WTC11 (cell line): ENCODE data around the gene RDH16. TPM values are rescaled to one million over a fixed set of nuclear protein-coding genes. Genes with fewer than 3 reads are reported as not detected.
"Not testable (repeated sequence)": the region's sequence is repeated elsewhere in the genome, so short reads cannot be mapped to it uniquely, and the experiment has no call there.

Experiments used
- ATAC-seq: fragments of 200-7000 bp; cut with Tn5 transposase; 2 replicates; pipeline ENCODE4 v1.10.0; 2021; ENCODE audit warnings: mild to moderate bottlenecking, moderate library complexity
- CTCF ChIA-PET: fragments of 300-600 bp; sonication (Branson Sonifier 250); formaldehyde crosslinking; loops from one replicate; lab custom pipeline; 2021; ENCODE audit warnings: antibody characterized with exemption; lab: Charles Lee
- POLR2A ChIA-PET: fragments of 350-600 bp; sonication (Branson Sonifier 250); formaldehyde crosslinking; loops from one replicate; lab custom pipeline; 2021; ENCODE audit warnings: antibody characterized with exemption; lab: Charles Lee
- DNase-seq: peaks from one replicate; pipeline ENCODE4 v3.0.0; 2021; ENCODE audit warnings: low spot score
- H3K27ac Mint-ChIP-seq: 2 replicates; pipeline ENCODE4 v1.8.0; 2021; ENCODE audit warnings: mixed read lengths
- H3K27me3 Mint-ChIP-seq: 2 replicates; pipeline ENCODE4 v1.8.0; 2021; ENCODE audit warnings: low read depth, mild to moderate bottlenecking, moderate library complexity, mixed read lengths
- H3K36me3 Mint-ChIP-seq: 2 replicates; pipeline ENCODE4 v1.8.0; 2021; ENCODE audit warnings: mixed read lengths
- H3K4me1 Mint-ChIP-seq: 2 replicates; pipeline ENCODE4 v1.8.0; 2022; ENCODE audit warnings: mixed read lengths
- H3K4me3 Mint-ChIP-seq: 2 replicates; pipeline ENCODE4 v1.8.0; 2021; ENCODE audit warnings: mild to moderate bottlenecking, moderate library complexity, mixed read lengths
- H3K9me3 Mint-ChIP-seq: 2 replicates; pipeline ENCODE4 v1.8.0; 2021; ENCODE audit warnings: mixed read lengths
- FOXJ3 ChIP-seq: sonication (generic); formaldehyde crosslinking; IDR thresholded peaks from 2 replicates; pipeline ENCODE4 v1.9.0; 2021; ENCODE audit warnings: missing genetic modification reagents, mild to moderate bottlenecking, borderline replicate concordance
- GTF2I ChIP-seq: fragments of 250-450 bp; sonication (Bioruptor Pico); conservative IDR thresholded peaks from 2 replicates; pipeline ENCODE4 v1.4.0; 2021; ENCODE audit warnings: mild to moderate bottlenecking
- JAZF1 ChIP-seq: fragments of 250-450 bp; sonication (Bioruptor Pico); IDR thresholded peaks from 2 replicates; pipeline ENCODE4 v1.9.0; 2021; ENCODE audit warnings: moderate library complexity, mild to moderate bottlenecking, inconsistent platforms
- JUN ChIP-seq: sonication (generic); formaldehyde crosslinking; IDR thresholded peaks from 2 replicates; pipeline ENCODE4 v1.8.0; 2023; ENCODE audit warnings: mild to moderate bottlenecking, missing genetic modification reagents
- KAT7 ChIP-seq: sonication (generic); formaldehyde crosslinking; IDR thresholded peaks from 2 replicates; pipeline ENCODE4 v1.8.1; 2023; ENCODE audit warnings: missing genetic modification reagents, mild to moderate bottlenecking, borderline replicate concordance
- NR1H2 ChIP-seq: sonication (generic); formaldehyde crosslinking; IDR thresholded peaks from 2 replicates; pipeline ENCODE4 v1.9.0; 2021; ENCODE audit warnings: mild to moderate bottlenecking, moderate library complexity, missing genetic modification reagents
- RORB ChIP-seq: fragments of 250-450 bp; sonication (Bioruptor Pico); IDR thresholded peaks from 2 replicates; pipeline ENCODE4 v1.9.0; 2021; ENCODE audit warnings: mild to moderate bottlenecking
- TP53 ChIP-seq: sonication (generic); formaldehyde crosslinking; IDR thresholded peaks from 2 replicates; pipeline ENCODE4 v1.8.1; 2023; ENCODE audit warnings: mild to moderate bottlenecking, missing genetic modification reagents
- ZNF219 ChIP-seq: sonication (generic); formaldehyde crosslinking; IDR thresholded peaks from 2 replicates; pipeline ENCODE4 v1.8.0; 2023; ENCODE audit warnings: missing genetic modification reagents, mild to moderate bottlenecking, borderline replicate concordance
- ZNF263 ChIP-seq: sonication (generic); formaldehyde crosslinking; IDR thresholded peaks from 2 replicates; pipeline ENCODE4 v1.8.1; 2022; ENCODE audit warnings: low read depth, mild to moderate bottlenecking, moderate library complexity, missing genetic modification reagents
- total RNA-seq: library from RNA; stranded (reverse); gene quantifications from 3 replicates; pipeline ENCODE4 v1.2.3, GENCODE V29; 2021
- TF ChIP-seq, protein P1 (sequence below): sonication (generic); formaldehyde crosslinking; IDR thresholded peaks from 2 replicates; pipeline ENCODE4 v1.8.0; 2022; ENCODE audit warnings: missing genetic modification reagents
- TF ChIP-seq, protein P2 (sequence below): fragments of 200-600 bp; IDR thresholded peaks from 2 replicates; pipeline ENCODE4 v1.8.0; 2022; ENCODE audit warnings: antibody characterized with exemption
- TF ChIP-seq, protein P3 (sequence below): sonication (generic); formaldehyde crosslinking; IDR thresholded peaks from 2 replicates; pipeline ENCODE4 v1.8.0; 2023; ENCODE audit warnings: missing genetic modification reagents
- TF ChIP-seq, protein P4 (sequence below): sonication (generic); formaldehyde crosslinking; IDR thresholded peaks from 2 replicates; pipeline ENCODE4 v1.8.1; 2022; ENCODE audit warnings: low read depth, missing genetic modification reagents, borderline replicate concordance
- TF ChIP-seq, protein P5 (sequence below): fragments of 250-450 bp; sonication (Bioruptor Pico); IDR thresholded peaks from 2 replicates; pipeline ENCODE4 v1.9.0; 2021; ENCODE audit warnings: mild to moderate bottlenecking
- TF ChIP-seq, protein P6 (sequence below): sonication (generic); formaldehyde crosslinking; IDR thresholded peaks from 2 replicates; pipeline ENCODE4 v1.8.0; 2023; ENCODE audit warnings: missing genetic modification reagents, mild to moderate bottlenecking, borderline replicate concordance
- TF ChIP-seq, protein P7 (sequence below): sonication (generic); formaldehyde crosslinking; IDR thresholded peaks from 2 replicates; pipeline ENCODE4 v1.8.1; 2023; ENCODE audit warnings: mild to moderate bottlenecking, missing genetic modification reagents, moderate library complexity

The RDH16 gene
- total RNA-seq, 1 experiment from 2014 or later: 1.0 TPM

DNA sequence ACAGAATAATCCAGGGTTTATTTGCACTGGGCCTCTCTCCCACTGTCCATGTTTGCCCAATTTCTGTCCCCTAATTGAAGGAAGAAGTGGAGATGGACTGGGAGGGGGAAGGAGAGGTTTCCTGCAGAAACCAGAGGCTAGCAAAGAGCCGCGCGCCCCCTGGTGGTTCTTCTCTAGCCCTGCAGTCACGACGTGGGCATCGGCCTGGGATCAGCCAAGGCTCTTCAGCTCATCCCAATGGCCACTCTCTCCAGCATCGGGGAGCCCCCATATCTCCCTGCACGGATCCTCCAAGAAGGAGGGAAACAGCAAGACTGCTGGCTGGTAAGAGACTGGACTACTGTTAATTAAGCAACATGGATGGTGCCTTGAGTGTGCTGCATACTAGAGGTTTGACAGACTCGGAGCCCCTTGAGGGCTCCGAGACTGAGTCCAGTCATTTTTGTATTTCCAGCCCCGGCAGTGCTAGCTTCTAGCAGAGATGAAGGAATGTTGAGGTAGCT, 30.2 kb upstream of the RDH16 start:
- Mint-ChIP-seq H3K27me3 (no peaks in the 10 kb centered on the region; the same call in 1 of the 2 replicates), H3K4me1 (peaks cover 17% of the 10 kb centered on the region), H3K9me3 (no peaks in the 10 kb centered on the region), H3K27ac (no peak overlapping the region), H3K4me3 (no peak overlapping the region), H3K36me3 (no peaks in the 10 kb centered on the region)
- DNase-seq (peak; percentile 90), ATAC-seq (peak; percentile 96)
- ChIA-PET CTCF (interaction anchor here (0.5 to 3.4 kb wide), 50 partner anchors 8 to 476 kb away, joined by 3 to 64 read pairs (median 4); partner anchors contain the start of genes HSD17B6, LRP1, NEMP1 and PRIM1), POLR2A (no interaction called here)
- TF ChIP-seq, protein P1, sequence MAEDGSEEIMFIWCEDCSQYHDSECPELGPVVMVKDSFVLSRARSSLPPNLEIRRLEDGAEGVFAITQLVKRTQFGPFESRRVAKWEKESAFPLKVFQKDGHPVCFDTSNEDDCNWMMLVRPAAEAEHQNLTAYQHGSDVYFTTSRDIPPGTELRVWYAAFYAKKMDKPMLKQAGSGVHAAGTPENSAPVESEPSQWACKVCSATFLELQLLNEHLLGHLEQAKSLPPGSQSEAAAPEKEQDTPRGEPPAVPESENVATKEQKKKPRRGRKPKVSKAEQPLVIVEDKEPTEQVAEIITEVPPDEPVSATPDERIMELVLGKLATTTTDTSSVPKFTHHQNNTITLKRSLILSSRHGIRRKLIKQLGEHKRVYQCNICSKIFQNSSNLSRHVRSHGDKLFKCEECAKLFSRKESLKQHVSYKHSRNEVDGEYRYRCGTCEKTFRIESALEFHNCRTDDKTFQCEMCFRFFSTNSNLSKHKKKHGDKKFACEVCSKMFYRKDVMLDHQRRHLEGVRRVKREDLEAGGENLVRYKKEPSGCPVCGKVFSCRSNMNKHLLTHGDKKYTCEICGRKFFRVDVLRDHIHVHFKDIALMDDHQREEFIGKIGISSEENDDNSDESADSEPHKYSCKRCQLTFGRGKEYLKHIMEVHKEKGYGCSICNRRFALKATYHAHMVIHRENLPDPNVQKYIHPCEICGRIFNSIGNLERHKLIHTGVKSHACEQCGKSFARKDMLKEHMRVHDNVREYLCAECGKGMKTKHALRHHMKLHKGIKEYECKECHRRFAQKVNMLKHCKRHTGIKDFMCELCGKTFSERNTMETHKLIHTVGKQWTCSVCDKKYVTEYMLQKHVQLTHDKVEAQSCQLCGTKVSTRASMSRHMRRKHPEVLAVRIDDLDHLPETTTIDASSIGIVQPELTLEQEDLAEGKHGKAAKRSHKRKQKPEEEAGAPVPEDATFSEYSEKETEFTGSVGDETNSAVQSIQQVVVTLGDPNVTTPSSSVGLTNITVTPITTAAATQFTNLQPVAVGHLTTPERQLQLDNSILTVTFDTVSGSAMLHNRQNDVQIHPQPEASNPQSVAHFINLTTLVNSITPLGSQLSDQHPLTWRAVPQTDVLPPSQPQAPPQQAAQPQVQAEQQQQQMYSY (CRISPR knock-in tag): peak; percentile 74
- TF ChIP-seq, protein P2, sequence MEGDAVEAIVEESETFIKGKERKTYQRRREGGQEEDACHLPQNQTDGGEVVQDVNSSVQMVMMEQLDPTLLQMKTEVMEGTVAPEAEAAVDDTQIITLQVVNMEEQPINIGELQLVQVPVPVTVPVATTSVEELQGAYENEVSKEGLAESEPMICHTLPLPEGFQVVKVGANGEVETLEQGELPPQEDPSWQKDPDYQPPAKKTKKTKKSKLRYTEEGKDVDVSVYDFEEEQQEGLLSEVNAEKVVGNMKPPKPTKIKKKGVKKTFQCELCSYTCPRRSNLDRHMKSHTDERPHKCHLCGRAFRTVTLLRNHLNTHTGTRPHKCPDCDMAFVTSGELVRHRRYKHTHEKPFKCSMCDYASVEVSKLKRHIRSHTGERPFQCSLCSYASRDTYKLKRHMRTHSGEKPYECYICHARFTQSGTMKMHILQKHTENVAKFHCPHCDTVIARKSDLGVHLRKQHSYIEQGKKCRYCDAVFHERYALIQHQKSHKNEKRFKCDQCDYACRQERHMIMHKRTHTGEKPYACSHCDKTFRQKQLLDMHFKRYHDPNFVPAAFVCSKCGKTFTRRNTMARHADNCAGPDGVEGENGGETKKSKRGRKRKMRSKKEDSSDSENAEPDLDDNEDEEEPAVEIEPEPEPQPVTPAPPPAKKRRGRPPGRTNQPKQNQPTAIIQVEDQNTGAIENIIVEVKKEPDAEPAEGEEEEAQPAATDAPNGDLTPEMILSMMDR: peak; percentile 96
- TF ChIP-seq, protein P3, sequence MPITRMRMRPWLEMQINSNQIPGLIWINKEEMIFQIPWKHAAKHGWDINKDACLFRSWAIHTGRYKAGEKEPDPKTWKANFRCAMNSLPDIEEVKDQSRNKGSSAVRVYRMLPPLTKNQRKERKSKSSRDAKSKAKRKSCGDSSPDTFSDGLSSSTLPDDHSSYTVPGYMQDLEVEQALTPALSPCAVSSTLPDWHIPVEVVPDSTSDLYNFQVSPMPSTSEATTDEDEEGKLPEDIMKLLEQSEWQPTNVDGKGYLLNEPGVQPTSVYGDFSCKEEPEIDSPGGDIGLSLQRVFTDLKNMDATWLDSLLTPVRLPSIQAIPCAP (CRISPR knock-in tag): no peak

DNA sequence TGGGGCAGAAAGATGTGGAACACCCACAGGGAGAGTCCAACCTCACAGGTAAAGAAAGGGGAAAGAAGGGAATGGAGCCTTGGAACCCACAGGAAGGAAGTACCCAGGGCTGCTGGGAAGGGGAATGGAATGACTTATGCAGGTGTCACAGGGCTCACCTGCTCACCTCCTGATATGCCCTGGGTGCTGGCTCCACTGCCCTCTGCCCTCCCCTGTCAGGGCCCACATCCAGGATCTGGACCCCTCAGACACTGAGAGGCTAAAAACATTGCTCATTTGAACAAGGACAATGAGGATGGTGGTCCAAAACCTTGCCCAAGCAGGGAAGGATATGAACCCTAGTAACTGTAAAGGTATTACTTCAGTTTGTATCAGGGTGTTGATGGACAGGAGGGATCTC, 29.6 kb upstream of the RDH16 start:
- Mint-ChIP-seq H3K9me3 (no peaks in the 10 kb centered on the region), H3K36me3 (no peaks in the 10 kb centered on the region), H3K4me1 (peaks cover 17% of the 10 kb centered on the region), H3K27ac (no peak overlapping the region), H3K4me3 (no peak overlapping the region), H3K27me3 (no peaks in the 10 kb centered on the region; the same call in 1 of the 2 replicates)
- DNase-seq: no peak
- POLR2A ChIA-PET: no interaction called here
- no peak for ATAC-seq
- CTCF ChIA-PET: interaction anchor here (0.9 to 3.4 kb wide), 29 partner anchors 11 to 287 kb away, joined by 3 to 64 read pairs (median 5); partner anchors contain the start of genes HSD17B6, NEMP1, PRIM1 and STAT6
- TF ChIP-seq GTF2I (CRISPR knock-in tag) (no peak), ZNF263 (no peak), RORB (CRISPR knock-in tag) (no peak), ZNF219 (CRISPR knock-in tag) (no peak), JAZF1 (CRISPR knock-in tag) (no peak), NR1H2 (no peak), TP53 (CRISPR knock-in tag) (no peak), JUN (CRISPR knock-in tag) (no peak), FOXJ3 (CRISPR knock-in tag) (no peak), KAT7 (CRISPR knock-in tag) (no peak)
- TF ChIP-seq, protein P4, sequence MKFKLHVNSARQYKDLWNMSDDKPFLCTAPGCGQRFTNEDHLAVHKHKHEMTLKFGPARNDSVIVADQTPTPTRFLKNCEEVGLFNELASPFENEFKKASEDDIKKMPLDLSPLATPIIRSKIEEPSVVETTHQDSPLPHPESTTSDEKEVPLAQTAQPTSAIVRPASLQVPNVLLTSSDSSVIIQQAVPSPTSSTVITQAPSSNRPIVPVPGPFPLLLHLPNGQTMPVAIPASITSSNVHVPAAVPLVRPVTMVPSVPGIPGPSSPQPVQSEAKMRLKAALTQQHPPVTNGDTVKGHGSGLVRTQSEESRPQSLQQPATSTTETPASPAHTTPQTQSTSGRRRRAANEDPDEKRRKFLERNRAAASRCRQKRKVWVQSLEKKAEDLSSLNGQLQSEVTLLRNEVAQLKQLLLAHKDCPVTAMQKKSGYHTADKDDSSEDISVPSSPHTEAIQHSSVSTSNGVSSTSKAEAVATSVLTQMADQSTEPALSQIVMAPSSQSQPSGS (CRISPR knock-in tag): no peak
- TF ChIP-seq, protein P5, sequence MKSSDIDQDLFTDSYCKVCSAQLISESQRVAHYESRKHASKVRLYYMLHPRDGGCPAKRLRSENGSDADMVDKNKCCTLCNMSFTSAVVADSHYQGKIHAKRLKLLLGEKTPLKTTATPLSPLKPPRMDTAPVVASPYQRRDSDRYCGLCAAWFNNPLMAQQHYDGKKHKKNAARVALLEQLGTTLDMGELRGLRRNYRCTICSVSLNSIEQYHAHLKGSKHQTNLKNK (CRISPR knock-in tag): no peak
- TF ChIP-seq, protein P6, sequence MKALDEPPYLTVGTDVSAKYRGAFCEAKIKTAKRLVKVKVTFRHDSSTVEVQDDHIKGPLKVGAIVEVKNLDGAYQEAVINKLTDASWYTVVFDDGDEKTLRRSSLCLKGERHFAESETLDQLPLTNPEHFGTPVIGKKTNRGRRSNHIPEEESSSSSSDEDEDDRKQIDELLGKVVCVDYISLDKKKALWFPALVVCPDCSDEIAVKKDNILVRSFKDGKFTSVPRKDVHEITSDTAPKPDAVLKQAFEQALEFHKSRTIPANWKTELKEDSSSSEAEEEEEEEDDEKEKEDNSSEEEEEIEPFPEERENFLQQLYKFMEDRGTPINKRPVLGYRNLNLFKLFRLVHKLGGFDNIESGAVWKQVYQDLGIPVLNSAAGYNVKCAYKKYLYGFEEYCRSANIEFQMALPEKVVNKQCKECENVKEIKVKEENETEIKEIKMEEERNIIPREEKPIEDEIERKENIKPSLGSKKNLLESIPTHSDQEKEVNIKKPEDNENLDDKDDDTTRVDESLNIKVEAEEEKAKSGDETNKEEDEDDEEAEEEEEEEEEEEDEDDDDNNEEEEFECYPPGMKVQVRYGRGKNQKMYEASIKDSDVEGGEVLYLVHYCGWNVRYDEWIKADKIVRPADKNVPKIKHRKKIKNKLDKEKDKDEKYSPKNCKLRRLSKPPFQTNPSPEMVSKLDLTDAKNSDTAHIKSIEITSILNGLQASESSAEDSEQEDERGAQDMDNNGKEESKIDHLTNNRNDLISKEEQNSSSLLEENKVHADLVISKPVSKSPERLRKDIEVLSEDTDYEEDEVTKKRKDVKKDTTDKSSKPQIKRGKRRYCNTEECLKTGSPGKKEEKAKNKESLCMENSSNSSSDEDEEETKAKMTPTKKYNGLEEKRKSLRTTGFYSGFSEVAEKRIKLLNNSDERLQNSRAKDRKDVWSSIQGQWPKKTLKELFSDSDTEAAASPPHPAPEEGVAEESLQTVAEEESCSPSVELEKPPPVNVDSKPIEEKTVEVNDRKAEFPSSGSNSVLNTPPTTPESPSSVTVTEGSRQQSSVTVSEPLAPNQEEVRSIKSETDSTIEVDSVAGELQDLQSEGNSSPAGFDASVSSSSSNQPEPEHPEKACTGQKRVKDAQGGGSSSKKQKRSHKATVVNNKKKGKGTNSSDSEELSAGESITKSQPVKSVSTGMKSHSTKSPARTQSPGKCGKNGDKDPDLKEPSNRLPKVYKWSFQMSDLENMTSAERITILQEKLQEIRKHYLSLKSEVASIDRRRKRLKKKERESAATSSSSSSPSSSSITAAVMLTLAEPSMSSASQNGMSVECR (CRISPR knock-in tag): no peak
- TF ChIP-seq, protein P7, sequence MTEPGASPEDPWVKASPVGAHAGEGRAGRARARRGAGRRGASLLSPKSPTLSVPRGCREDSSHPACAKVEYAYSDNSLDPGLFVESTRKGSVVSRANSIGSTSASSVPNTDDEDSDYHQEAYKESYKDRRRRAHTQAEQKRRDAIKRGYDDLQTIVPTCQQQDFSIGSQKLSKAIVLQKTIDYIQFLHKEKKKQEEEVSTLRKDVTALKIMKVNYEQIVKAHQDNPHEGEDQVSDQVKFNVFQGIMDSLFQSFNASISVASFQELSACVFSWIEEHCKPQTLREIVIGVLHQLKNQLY: no peak

DNA sequence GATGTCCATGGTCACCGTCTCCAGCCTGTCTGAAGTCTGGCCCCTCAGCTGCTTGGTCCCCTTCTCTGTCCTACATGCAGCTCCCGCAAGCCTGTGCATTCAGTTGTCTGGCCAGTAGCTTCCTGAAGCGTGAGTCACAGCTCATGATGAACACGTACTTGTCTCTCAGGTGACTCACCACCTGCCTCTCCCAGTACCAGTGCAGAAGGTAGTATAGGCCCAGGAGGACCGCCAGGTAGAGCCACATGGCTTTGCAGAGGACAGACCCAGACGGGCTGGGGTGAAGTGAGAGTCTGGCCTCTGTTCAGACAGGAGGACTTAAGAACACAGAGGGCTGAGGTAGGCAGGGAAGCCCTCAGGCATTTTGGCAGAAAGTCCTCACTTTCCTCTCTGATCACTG, 28.3 kb upstream of the RDH16 start:
- H3K9me3 Mint-ChIP-seq, DNase-seq, H3K27me3 Mint-ChIP-seq, H3K27ac Mint-ChIP-seq, H3K4me3 Mint-ChIP-seq, POLR2A ChIA-PET, ATAC-seq, H3K36me3 Mint-ChIP-seq: not testable (repeated sequence)
- peaks cover 10% of the 10 kb centered on the region for H3K4me1 Mint-ChIP-seq
- CTCF ChIA-PET: interaction anchor here (1.1 to 3.4 kb wide), 2 partner anchors 145 to 222 kb away, joined by 3 to 64 read pairs; no protein-coding TSS in a partner anchor
